Brain microvascular endothelial cell (primary cell): Measurements from ENCODE around the gene MAML2.
A peak's percentile ranks its signal among the peaks of the same experiment; 100 is the strongest.

Experiments used
- DNase-seq: peaks from one replicate; pipeline ENCODE4 v3.0.0-alpha.2; 2020
- H3K27ac ChIP-seq: fragments of 250-450 bp; sonication (Bioruptor Pico); 2 replicates; pipeline ENCODE4 v1.5.1; 2020; ENCODE audit warnings: mild to moderate bottlenecking, moderate library complexity
- H3K27me3 ChIP-seq: fragments of 250-450 bp; sonication (Bioruptor Pico); replicated peaks from 2 replicates; pipeline ENCODE4 v1.5.1; 2020; ENCODE audit warnings: mild to moderate bottlenecking
- H3K36me3 ChIP-seq: fragments of 250-450 bp; sonication (Bioruptor Pico); replicated peaks from 2 replicates; pipeline ENCODE4 v1.5.1; 2020; ENCODE audit warnings: mild to moderate bottlenecking
- H3K4me3 ChIP-seq: 2 replicates; pipeline ENCODE4 v1.5.1; 2011; ENCODE audit warnings: low read depth, mild to moderate bottlenecking, control low read depth, low read length, moderate library complexity
- CTCF ChIP-seq: IDR thresholded peaks from 2 replicates; pipeline ENCODE4 v1.5.1; 2011; ENCODE audit warnings: low read depth, mild to moderate bottlenecking, moderate library complexity, low read length, control low read depth, inconsistent platforms; ENCODE audit errors: missing control alignments
- in situ Hi-C: cut with HindIII; loops from 2 replicates; pipeline ENCODE4 v1.10.0; 2017; ENCODE audit warnings: low sequenced_read_pairs, low pct_ligation_motif_present

MAML2 gene

GRCh38 chr11:96317985-96318384 lies 25.0 kb downstream of the MAML2 start:
- H3K36me3 ChIP-seq: no peaks in the 10 kb centered on the region
- no peak for DNase-seq
- TF ChIP-seq CTCF: no peak
- H3K27me3 ChIP-seq: no peaks in the 10 kb centered on the region
- in situ Hi-C loops: no loop called here
- no peak overlapping the region for H3K4me3 ChIP-seq
- no peak overlapping the region for H3K27ac ChIP-seq

- no peaks in the 10 kb centered on the region for H3K36me3 ChIP-seq
- no peak overlapping the region for H3K27ac ChIP-seq
- no peak overlapping the region for H3K4me3 ChIP-seq
- no peak for DNase-seq
- in situ Hi-C loops: no loop called here
- H3K27me3 ChIP-seq: no peaks in the 10 kb centered on the region
- TF ChIP-seq CTCF: no peak
Measured at GRCh38 chr11:96317571-96317970, 25.4 kb downstream of the MAML2 start.

- H3K27me3 ChIP-seq: no peaks in the 10 kb centered on the region
- in situ Hi-C loops: no loop called here
- no peaks in the 10 kb centered on the region for H3K36me3 ChIP-seq
- no peak for DNase-seq
- H3K4me3 ChIP-seq: no peak overlapping the region
- no peak overlapping the region for H3K27ac ChIP-seq
- TF ChIP-seq CTCF: no peak
Measured at GRCh38 chr11:96316869-96317268, 26.1 kb downstream of the MAML2 start.

GRCh38 chr11:96315476-96315875 lies 27.5 kb downstream of the MAML2 start:
- DNase-seq: no peak
- H3K36me3 ChIP-seq: no peaks in the 10 kb centered on the region
- H3K27ac ChIP-seq: no peak overlapping the region
- TF ChIP-seq CTCF: no peak
- no peak overlapping the region for H3K4me3 ChIP-seq
- in situ Hi-C loops: no loop called here
- no peaks in the 10 kb centered on the region for H3K27me3 ChIP-seq

- H3K36me3 ChIP-seq: no peaks in the 10 kb centered on the region
- in situ Hi-C loops: no loop called here
- H3K4me3 ChIP-seq: no peak overlapping the region
- peak; percentile 51 for DNase-seq
- no peaks in the 10 kb centered on the region for H3K27me3 ChIP-seq
- H3K27ac ChIP-seq: peak overlapping the region; percentile 60
- no peak for TF ChIP-seq CTCF
Measured at GRCh38 chr11:96314326-96315020, 28.5 kb downstream of the MAML2 start.

- Histone ChIP-seq H3K27ac (no peak overlapping the region), H3K36me3 (no peaks in the 10 kb centered on the region), H3K4me3 (no peak overlapping the region), H3K27me3 (no peaks in the 10 kb centered on the region)
- no peak for DNase-seq
- in situ Hi-C loops: no loop called here
- TF ChIP-seq CTCF: no peak
Measured at GRCh38 chr11:96313163-96313562, 29.8 kb downstream of the MAML2 start.
